Nephron progenitor cell (in vitro differentiated cells): Measurements from ENCODE around the gene TBCD.

Experiments used
- DNase-seq: peaks from one replicate; pipeline ENCODE4 v3.0.0; 2021
- H3K27ac Mint-ChIP-seq: 2 replicates; pipeline ENCODE4 v1.8.0; 2021; ENCODE audit warnings: mild to moderate bottlenecking, moderate library complexity, mixed read lengths
- H3K27me3 Mint-ChIP-seq: 2 replicates; pipeline ENCODE4 v1.8.0; 2021; ENCODE audit warnings: mild to moderate bottlenecking, low read depth, mixed read lengths; ENCODE audit not compliant: poor library complexity
- H3K36me3 Mint-ChIP-seq: 2 replicates; pipeline ENCODE4 v1.8.0; 2021; ENCODE audit warnings: low read depth, mixed read lengths
- H3K4me1 Mint-ChIP-seq: 2 replicates; pipeline ENCODE4 v1.8.0; 2021; ENCODE audit warnings: mixed read lengths
- H3K4me3 Mint-ChIP-seq: 2 replicates; pipeline ENCODE4 v1.8.0; 2021; ENCODE audit warnings: mild to moderate bottlenecking, moderate library complexity, mixed read lengths
- H3K9me3 Mint-ChIP-seq: 2 replicates; pipeline ENCODE4 v1.8.0; 2021; ENCODE audit warnings: mild to moderate bottlenecking, moderate library complexity, mixed read lengths
- CTCF ChIP-seq: fragments of 200-600 bp; sonication (generic); IDR thresholded peaks from 2 replicates; pipeline ENCODE4 v1.5.0; 2021; ENCODE audit warnings: antibody characterized with exemption

The TBCD gene

GRCh38 chr17:82790391-82790790 lies 38.5 kb downstream of the TBCD start:
- Mint-ChIP-seq H3K9me3 (no peaks in the 10 kb centered on the region), H3K27ac (no peak overlapping the region), H3K27me3 (no peaks in the 10 kb centered on the region), H3K4me1 (peaks cover 55% of the 10 kb centered on the region), H3K36me3 (peaks cover 30% of the 10 kb centered on the region), H3K4me3 (no peak overlapping the region)
- DNase-seq, result no peak
- TF ChIP-seq CTCF, result no peak

- Mint-ChIP-seq H3K27me3 (no peaks in the 10 kb centered on the region), H3K4me1 (peaks cover 55% of the 10 kb centered on the region), H3K27ac (peak overlapping the region; percentile 58)
Observed at GRCh38 chr17:82791532-82791931, 39.7 kb downstream of the TBCD start.

GRCh38 chr17:82793974-82794630 lies 42.2 kb downstream of the TBCD start:
- DNase-seq, result no peak
- H3K36me3 Mint-ChIP-seq, result peaks cover 43% of the 10 kb centered on the region
- no peaks in the 10 kb centered on the region for H3K27me3 Mint-ChIP-seq
- peak overlapping the region; percentile 71 for H3K27ac Mint-ChIP-seq
- no peak for TF ChIP-seq CTCF
- no peak overlapping the region for H3K4me3 Mint-ChIP-seq
- H3K9me3 Mint-ChIP-seq, result no peaks in the 10 kb centered on the region
- H3K4me1 Mint-ChIP-seq, result peaks cover 39% of the 10 kb centered on the region

More at GRCh38 chr17:82791532-82791931, 39.7 kb downstream of the TBCD start:
- no peak for DNase-seq
- Mint-ChIP-seq H3K4me3 (no peak overlapping the region), H3K9me3 (no peaks in the 10 kb centered on the region), H3K36me3 (peaks cover 30% of the 10 kb centered on the region)
- TF ChIP-seq CTCF, result no peak

- H3K9me3 Mint-ChIP-seq, result peaks cover 5% of the 10 kb centered on the region
- peaks cover 33% of the 10 kb centered on the region for H3K4me1 Mint-ChIP-seq
- peak overlapping the region; percentile 71 for H3K27ac Mint-ChIP-seq
- H3K27me3 Mint-ChIP-seq, result no peaks in the 10 kb centered on the region
- H3K36me3 Mint-ChIP-seq, result peaks cover 47% of the 10 kb centered on the region
- H3K4me3 Mint-ChIP-seq, result no peak overlapping the region
- DNase-seq, result no peak
- TF ChIP-seq CTCF, result no peak
Observed at GRCh38 chr17:82794781-82795482, 43.1 kb downstream of the TBCD start.

- no peak for TF ChIP-seq CTCF
- peaks cover 12% of the 10 kb centered on the region for H3K9me3 Mint-ChIP-seq
- no peak for DNase-seq
- H3K27me3 Mint-ChIP-seq, result no peaks in the 10 kb centered on the region
- peak overlapping the region; percentile 42 for H3K27ac Mint-ChIP-seq
- H3K4me1 Mint-ChIP-seq, result peaks cover 32% of the 10 kb centered on the region
- H3K36me3 Mint-ChIP-seq, result peaks cover 49% of the 10 kb centered on the region
- no peak overlapping the region for H3K4me3 Mint-ChIP-seq
Observed at GRCh38 chr17:82795615-82796014, 43.8 kb downstream of the TBCD start.
